Right atrium auricular region (tissue), 2 donors: ENCODE data around the gene SGCA. TPM values are rescaled to one million over a fixed set of nuclear protein-coding genes. Genes with fewer than 3 reads are reported as not detected.
A peak's percentile ranks its signal among the peaks of the same experiment; 100 is the strongest.

Source experiments
- DNase-seq: peaks from one replicate; pipeline ENCODE4 v3.0.0-alpha.2; 2019; ENCODE audit warnings: low spot score
- H3K27ac ChIP-seq, 2 donors: fragments of 200-600 bp; sonication (generic); 1 replicate in 1 of 2; 2 replicates in 1 of 2; pipeline ENCODE4 v1.5.1; 2016 to 2019
- H3K27me3 ChIP-seq, 2 donors: fragments of 200-600 bp; sonication (generic); one replicate each; pipeline versions ENCODE4 v1.5.1 to v1.6.0; 2017 to 2019
- H3K36me3 ChIP-seq: fragments of 200-600 bp; sonication (generic); one replicate; pipeline ENCODE4 v1.5.1; 2016
- H3K4me1 ChIP-seq, 2 donors: fragments of 200-600 bp; sonication (generic); one replicate each; pipeline versions ENCODE4 v1.5.1 to v1.6.0; 2017 to 2019
- H3K4me3 ChIP-seq, 2 donors: fragments of 200-600 bp; sonication (generic); 1 replicate in 1 of 2; 2 replicates in 1 of 2; pipeline ENCODE4 v1.5.1; 2017 to 2019; ENCODE audit warnings: mild to moderate bottlenecking in 1 of 2, moderate library complexity in 1 of 2
- H3K9me3 ChIP-seq, 2 donors: fragments of 200-600 bp; sonication (generic); one replicate each; pipeline ENCODE4 v1.5.1; 2019
- total RNA-seq, 2 donors: library from RNA; depleted of rRNA; stranded (reverse); fragments of >200 nt; gene quantifications; one replicate each; pipeline ENCODE4 v1.1.0, GENCODE V29; 2016
- TF ChIP-seq, protein P1 (sequence below), 2 donors: fragments of 200-600 bp; sonication (generic); IDR thresholded peaks; one replicate each; pipeline ENCODE4 v1.5.1; 2019; ENCODE audit warnings: antibody characterized with exemption in 2 of 2

The SGCA gene
- total RNA-seq, 2 donors from 2014 or later: 120 to 207 TPM

DNA sequence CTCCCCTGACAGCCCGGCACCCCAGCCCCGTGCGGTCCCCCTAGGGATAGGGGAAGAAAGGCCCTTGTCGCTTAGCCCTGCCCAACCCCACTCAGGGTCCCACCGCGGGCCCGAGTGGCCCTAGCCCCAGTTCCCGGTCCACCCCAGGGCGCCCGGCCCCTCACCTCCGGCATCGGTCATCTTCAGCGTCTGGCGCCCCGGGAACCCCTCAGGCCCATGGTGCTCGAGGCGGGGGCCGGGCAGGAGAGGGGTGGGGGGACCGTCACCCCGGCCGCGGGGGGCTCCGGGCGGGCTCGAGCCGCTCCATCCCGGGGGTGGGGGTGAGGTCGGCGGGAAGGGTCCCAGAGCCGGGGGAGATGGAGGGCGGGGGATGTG lies 36.5 kb upstream of the SGCA start:
- Histone ChIP-seq H3K27me3 (no peaks in the 10 kb centered on the region), H3K27ac (peak overlapping the region in 1 of 2 donors; percentile 46), H3K4me1 (peaks cover 0 to 56% of the 10 kb centered on the region in 2 donors), H3K36me3 (peaks cover 5% of the 10 kb centered on the region), H3K9me3 (no peaks in the 10 kb centered on the region), H3K4me3 (peak overlapping the region; percentile 40 to 57)
- TF ChIP-seq, protein P1, sequence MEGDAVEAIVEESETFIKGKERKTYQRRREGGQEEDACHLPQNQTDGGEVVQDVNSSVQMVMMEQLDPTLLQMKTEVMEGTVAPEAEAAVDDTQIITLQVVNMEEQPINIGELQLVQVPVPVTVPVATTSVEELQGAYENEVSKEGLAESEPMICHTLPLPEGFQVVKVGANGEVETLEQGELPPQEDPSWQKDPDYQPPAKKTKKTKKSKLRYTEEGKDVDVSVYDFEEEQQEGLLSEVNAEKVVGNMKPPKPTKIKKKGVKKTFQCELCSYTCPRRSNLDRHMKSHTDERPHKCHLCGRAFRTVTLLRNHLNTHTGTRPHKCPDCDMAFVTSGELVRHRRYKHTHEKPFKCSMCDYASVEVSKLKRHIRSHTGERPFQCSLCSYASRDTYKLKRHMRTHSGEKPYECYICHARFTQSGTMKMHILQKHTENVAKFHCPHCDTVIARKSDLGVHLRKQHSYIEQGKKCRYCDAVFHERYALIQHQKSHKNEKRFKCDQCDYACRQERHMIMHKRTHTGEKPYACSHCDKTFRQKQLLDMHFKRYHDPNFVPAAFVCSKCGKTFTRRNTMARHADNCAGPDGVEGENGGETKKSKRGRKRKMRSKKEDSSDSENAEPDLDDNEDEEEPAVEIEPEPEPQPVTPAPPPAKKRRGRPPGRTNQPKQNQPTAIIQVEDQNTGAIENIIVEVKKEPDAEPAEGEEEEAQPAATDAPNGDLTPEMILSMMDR (IDR thresholded peaks at IDR 0.05): no peak
- no peak for DNase-seq

DNA sequence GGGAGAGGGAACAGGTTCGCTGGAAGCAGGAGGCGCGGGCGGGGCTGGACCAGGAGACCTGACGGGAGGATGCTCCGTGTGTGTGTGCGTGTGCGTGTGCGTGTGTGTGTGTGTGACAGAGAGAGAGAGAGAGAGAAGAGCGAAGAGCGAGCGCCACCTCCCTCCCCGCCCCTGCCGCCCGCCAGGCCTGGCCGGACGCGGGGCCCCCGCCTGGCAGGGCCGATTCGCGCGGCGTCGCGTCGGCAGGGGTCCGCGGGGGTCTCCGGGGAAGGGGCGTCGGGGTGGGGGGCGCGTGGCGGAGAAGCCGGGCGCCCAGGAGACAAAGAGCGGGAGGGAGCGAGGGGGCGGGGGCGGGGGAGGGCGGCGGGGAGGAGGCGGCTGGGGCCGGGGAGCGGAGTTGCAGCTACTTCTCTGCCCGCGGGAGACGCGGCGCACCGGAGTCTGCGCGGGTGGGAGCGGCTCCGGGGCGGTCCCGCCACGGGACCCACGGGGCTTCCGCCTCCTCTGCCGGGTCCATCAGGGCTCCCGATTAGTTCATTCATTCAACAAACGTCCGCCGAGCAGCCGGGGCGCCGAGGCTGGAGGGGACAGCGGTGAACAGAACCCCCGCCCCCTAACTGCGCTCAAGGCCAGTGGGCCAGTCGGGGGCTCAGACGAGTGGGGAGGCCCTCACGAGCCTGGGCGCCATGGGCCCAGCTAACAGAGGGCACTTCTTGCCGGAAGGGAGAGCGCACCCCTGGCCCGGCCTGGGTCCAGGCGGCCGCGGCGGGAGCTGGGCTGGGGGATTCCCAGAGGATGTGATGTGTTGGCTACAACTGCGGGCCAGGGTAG lies 35.9 kb upstream of the SGCA start, which contains the start of gene SAMD14:
Gene SAMD14 (minus strand): TSS at position 433 of the 831 bp plus-strand sequence. CDS start 5,201 bp downstream, outside the sequence.
- H3K36me3 ChIP-seq: peaks cover 11% of the 10 kb centered on the region
- no peaks in the 10 kb centered on the region for H3K27me3 ChIP-seq
- H3K4me3 ChIP-seq: peak within 1 kb of the TSS; percentile 40 to 57
- H3K9me3 ChIP-seq: no peaks in the 10 kb centered on the region
- peak within 1 kb of the TSS in 1 of 2 donors; percentile 46 for H3K27ac ChIP-seq
- no peak for DNase-seq
- TF ChIP-seq, protein P1 (IDR thresholded peaks at IDR 0.05): no peak
- peaks cover 0 to 60% of the 10 kb centered on the region in 2 donors for H3K4me1 ChIP-seq

DNA sequence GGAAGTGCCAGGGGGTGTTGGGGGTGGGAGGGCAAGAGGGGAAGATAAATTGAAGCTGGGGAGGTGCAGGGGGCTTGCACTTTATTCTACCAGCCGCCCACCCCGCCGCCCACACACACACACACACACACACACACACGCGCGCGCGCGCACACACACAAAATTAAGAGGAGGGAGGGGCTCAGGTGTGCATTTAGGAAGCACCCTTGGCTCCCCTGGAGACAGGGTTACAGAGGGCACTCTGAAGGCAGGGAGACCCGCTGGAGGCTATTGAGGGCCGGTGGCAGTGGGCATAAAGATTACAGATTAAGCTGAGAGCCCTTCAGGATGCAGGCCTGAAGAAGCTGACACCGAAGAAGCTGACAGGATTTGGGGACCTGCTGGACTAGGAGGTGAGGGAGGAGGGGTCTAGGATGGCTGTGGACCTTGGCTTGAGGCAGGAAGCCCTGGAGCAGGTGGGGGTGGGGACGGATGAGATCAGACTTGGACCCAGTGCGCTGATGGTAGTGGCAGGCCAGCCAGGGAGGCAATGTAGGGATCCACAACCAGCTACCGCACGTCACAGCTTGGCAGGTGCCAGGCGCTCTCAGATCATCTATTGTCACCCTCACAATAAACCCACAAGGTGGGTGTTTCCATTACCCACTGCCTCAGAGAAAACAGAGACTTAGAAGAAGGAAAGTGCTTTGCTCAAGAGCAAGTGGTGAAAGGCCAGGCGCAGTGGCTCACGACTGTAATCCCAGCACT lies 35.1 kb upstream of the SGCA start:
- H3K9me3 ChIP-seq: no peaks in the 10 kb centered on the region
- peaks cover 0 to 60% of the 10 kb centered on the region in 2 donors for H3K4me1 ChIP-seq
- peak overlapping the region in 1 of 2 donors; percentile 57 for H3K4me3 ChIP-seq
- H3K27ac ChIP-seq: peak overlapping the region in 1 of 2 donors; percentile 46
- no peaks in the 10 kb centered on the region for H3K27me3 ChIP-seq
- peaks cover 19% of the 10 kb centered on the region for H3K36me3 ChIP-seq
- TF ChIP-seq, protein P1 (IDR thresholded peaks at IDR 0.05): no peak
- no peak for DNase-seq

DNA sequence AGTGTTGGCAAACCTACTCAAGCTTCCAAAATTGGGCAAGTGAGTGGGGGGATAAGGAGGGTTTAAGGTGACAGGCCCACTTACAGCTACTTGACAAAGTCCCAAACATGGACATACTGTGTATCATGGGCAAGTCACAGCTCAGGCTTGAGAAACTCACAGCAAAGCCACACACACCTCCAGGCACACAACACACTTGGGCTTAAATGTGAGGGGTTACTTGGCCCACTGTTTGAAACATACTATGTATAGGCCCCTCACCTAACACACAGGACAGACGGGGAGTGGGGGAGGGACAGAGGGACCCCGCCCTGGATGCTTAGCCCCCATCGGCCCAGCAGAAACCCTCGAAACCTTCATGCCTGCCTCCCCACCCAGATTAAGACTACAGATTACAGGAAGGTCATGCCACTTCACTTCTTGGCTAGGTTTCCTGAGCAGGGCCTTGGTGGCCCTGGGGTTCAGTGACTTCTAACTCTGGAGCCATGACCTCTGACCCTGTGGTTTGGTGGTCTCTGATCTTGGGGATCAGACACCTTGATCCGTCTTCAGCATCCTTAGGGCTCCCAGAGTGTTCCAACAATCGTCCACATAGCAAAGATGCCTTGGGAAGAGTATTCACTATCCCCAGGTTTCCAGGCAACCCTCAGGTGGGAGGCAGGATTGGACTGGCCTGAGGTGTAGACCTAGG lies 33.6 kb upstream of the SGCA start:
- no peak for DNase-seq
- TF ChIP-seq, protein P1 (IDR thresholded peaks at IDR 0.05): no peak
- H3K4me1 ChIP-seq: peaks cover 0 to 60% of the 10 kb centered on the region in 2 donors

DNA sequence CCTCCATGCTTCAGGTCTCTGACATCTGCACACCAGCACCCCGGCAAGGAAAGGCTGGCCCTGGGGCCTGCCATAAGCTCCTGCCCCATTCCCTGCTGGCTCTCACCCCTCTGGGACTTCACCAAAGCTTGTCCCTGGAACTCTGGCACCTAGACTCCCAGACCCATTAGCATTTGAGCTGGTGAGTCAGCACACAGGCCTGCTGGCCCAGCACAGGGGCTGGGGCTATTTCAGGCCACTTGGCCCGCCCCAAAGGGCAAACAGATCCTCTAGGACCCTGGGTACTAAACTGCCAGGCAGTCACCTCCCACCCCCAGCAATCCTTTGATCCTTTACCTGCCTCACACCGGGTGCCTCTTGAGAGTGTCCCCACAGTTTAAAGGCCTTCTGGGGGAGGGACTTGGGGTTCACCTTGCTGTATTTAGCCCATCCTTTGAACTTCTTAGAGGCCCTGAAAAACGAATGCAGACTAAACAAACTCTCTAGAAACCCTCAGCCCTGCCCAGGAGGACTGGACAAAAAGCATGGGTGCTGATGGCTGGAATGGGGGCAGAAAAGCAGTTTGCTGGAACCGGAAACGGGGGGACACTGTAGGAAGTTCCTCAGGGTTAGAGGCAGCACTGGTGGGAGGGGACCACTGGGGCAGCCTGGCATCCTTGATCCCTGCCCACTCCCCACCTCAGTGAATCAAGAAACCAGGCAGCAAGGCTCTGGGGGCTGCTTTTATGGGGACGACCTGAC lies 32.6 kb upstream of the SGCA start:
- no peaks in the 10 kb centered on the region for H3K27me3 ChIP-seq
- peaks cover 44% of the 10 kb centered on the region for H3K36me3 ChIP-seq
- no peak overlapping the region for H3K4me3 ChIP-seq
- TF ChIP-seq, protein P1 (IDR thresholded peaks at IDR 0.05): no peak
- peak overlapping the region; percentile 77 to 88 for H3K27ac ChIP-seq
- H3K4me1 ChIP-seq: peaks cover 0 to 58% of the 10 kb centered on the region in 2 donors
- no peak for DNase-seq
- H3K9me3 ChIP-seq: no peaks in the 10 kb centered on the region

More for the DNA sequence above, 33.6 kb upstream of the SGCA start:
- Histone ChIP-seq H3K36me3 (peaks cover 34% of the 10 kb centered on the region), H3K27ac (peak overlapping the region; percentile 77 to 88), H3K4me3 (no peak overlapping the region), H3K27me3 (no peaks in the 10 kb centered on the region), H3K9me3 (no peaks in the 10 kb centered on the region)
